HepG2 (cell line): Measurements from ENCODE around the gene TMEM125. TPM values are rescaled to one million over a fixed set of nuclear protein-coding genes. Genes with fewer than 3 reads are reported as not detected.

ENCODE experiments used
- ATAC-seq: fragments of 200-7000 bp; cut with Tn5 transposase; 3 replicates; pipeline ENCODE4 v1.9.1; 2020; ENCODE audit warnings: mild to moderate bottlenecking, moderate library complexity
- BruUV-seq: library from RNA; stranded (reverse); fragments of 400-500 nt; replicated peaks from 2 replicates; lab custom pipeline; 2021; lab: Mats Ljungman, UMichigan
- CTCF ChIA-PET: fragments of 300-600 bp; formaldehyde crosslinking; extraction: SDS; loops from one replicate; lab custom pipeline; 2021; ENCODE audit warnings: low total read pairs, inconsistent platforms, low intra/inter-chr PET ratio; lab: Yijun Ruan, JAX
- POLR2A ChIA-PET: fragments of 350-600 bp; sonication (Branson Sonifier 250); formaldehyde crosslinking; loops from one replicate; lab custom pipeline; 2020; ENCODE audit warnings: antibody characterized with exemption, inconsistent platforms; lab: Yijun Ruan, JAX
- DNase-seq: peaks from one replicate; pipeline ENCODE4 v3.0.0-alpha.2; 2015; ENCODE audit warnings: low spot score
- FAIRE-seq: peaks from 3 replicates; lab custom pipeline; 2011; peaks lifted over from hg19 to GRCh38; lab: Jason Lieb, UNC
- H2AFZ ChIP-seq: one replicate; pipeline ENCODE4 v1.6.1; 2011; ENCODE audit warnings: low read length, inconsistent platforms
- H3K27ac ChIP-seq: fragments of 300-600 bp; 3 replicates; pipeline ENCODE4 v1.8.0; 2011; ENCODE audit warnings: mixed run types, mild to moderate bottlenecking, mixed read lengths, low read length, inconsistent platforms; ENCODE audit not compliant: insufficient read depth; ENCODE audit errors: extremely low read length
- H3K27me3 ChIP-seq, 2 experiments: fragments of 200-600 bp in 1 of 2; 2 replicates in 1 of 2; 3 replicates in 1 of 2; pipeline versions ENCODE4 v1.6.0 to v1.8.0; 2011; ENCODE audit warnings: low read length in 2 of 2, mild to moderate bottlenecking in 2 of 2, moderate library complexity in 2 of 2, inconsistent platforms in 1 of 2; ENCODE audit not compliant: insufficient read depth in 2 of 2, control insufficient read depth in 1 of 2
- H3K36me3 ChIP-seq, 2 experiments: fragments of 200-600 bp in 1 of 2; replicated peaks in 1 of 2; 2 replicates in 1 of 2; 3 replicates in 1 of 2; pipeline versions ENCODE4 v1.5.1 to v1.8.0; 2011; ENCODE audit warnings: low read length in 2 of 2, inconsistent platforms in 1 of 2; ENCODE audit not compliant: insufficient read depth in 2 of 2, control insufficient read depth in 1 of 2
- H3K4me1 ChIP-seq: 2 replicates; pipeline ENCODE4 v1.5.1; 2012; ENCODE audit warnings: low read length, inconsistent platforms; ENCODE audit not compliant: insufficient read depth
- H3K4me2 ChIP-seq: 2 replicates; pipeline ENCODE4 v1.6.0; 2011; ENCODE audit warnings: low read depth, low read length, inconsistent platforms
- H3K4me3 ChIP-seq, 3 experiments: fragments of 200-600 bp in 1 of 3; sonication (generic), shearing (Covaris generic) in 1 of 3; replicated peaks in 1 of 3; 2 replicates each; pipeline ENCODE4 v1.5.1; 2011 to 2016; ENCODE audit warnings: low read length in 3 of 3, inconsistent platforms in 2 of 3, low read depth in 2 of 3, mild to moderate bottlenecking in 2 of 3, control low read depth in 1 of 3, mixed read lengths in 1 of 3; ENCODE audit not compliant: insufficient read depth in 1 of 3
- H3K79me2 ChIP-seq: one replicate; pipeline ENCODE4 v1.6.1; 2011; ENCODE audit warnings: low read length, inconsistent platforms; ENCODE audit not compliant: insufficient read depth
- H3K9ac ChIP-seq: 2 replicates; pipeline ENCODE4 v1.6.0; 2011; ENCODE audit warnings: mild to moderate bottlenecking, low read depth, low read length, inconsistent platforms; ENCODE audit not compliant: insufficient read depth
- H3K9me3 ChIP-seq: 2 replicates; pipeline ENCODE4 v1.5.1; 2012; ENCODE audit warnings: mild to moderate bottlenecking, low read length
- H4K20me1 ChIP-seq: 2 replicates; pipeline ENCODE4 v1.6.0; 2011; ENCODE audit warnings: inconsistent platforms, mild to moderate bottlenecking, low read length, moderate library complexity; ENCODE audit not compliant: insufficient read depth
- DNMT3B ChIP-seq: conservative IDR thresholded peaks from 2 replicates; pipeline ENCODE4 v1.6.1; 2016; ENCODE audit warnings: missing biosample characterization, control low read depth
- HMGA1 ChIP-seq: sonication (generic); formaldehyde crosslinking; conservative IDR thresholded peaks from 2 replicates; pipeline ENCODE4 v1.4.0; 2020; ENCODE audit warnings: missing genetic modification reagents
- MEIS2 ChIP-seq: sonication (generic); formaldehyde crosslinking; IDR thresholded peaks from 2 replicates; pipeline ENCODE4 v1.9.0; 2021; ENCODE audit warnings: mild to moderate bottlenecking, missing genetic modification reagents
- MXI1 ChIP-seq: IDR thresholded peaks from 3 replicates; pipeline ENCODE4 v1.6.1; 2012; ENCODE audit warnings: low read depth, low read length, inconsistent platforms, borderline replicate concordance
- NAIF1 ChIP-seq: sonication (generic); formaldehyde crosslinking; IDR thresholded peaks from 2 replicates; pipeline ENCODE4 v1.5.0; 2020; ENCODE audit warnings: mild to moderate bottlenecking, missing genetic modification reagents, borderline replicate concordance
- NONO ChIP-seq, 2 experiments: fragments of 450-650 bp in 1 of 2; sonication (generic) in 1 of 2; formaldehyde crosslinking in 1 of 2; IDR thresholded peaks in 1 of 2; conservative IDR thresholded peaks in 1 of 2; 2 replicates each; pipeline versions ENCODE4 v1.6.1 to v1.8.0; 2017 to 2022; ENCODE audit warnings: mild to moderate bottlenecking in 1 of 2, missing genetic modification reagents in 1 of 2, moderate library complexity in 1 of 2
- SSRP1 ChIP-seq: IDR thresholded peaks from 2 replicates; pipeline ENCODE4 v1.6.1; 2016; ENCODE audit warnings: control low read depth
- ZNF331 ChIP-seq: sonication (generic); formaldehyde crosslinking; IDR thresholded peaks from 2 replicates; pipeline ENCODE4 v1.4.0; 2020; ENCODE audit warnings: missing genetic modification reagents
- ZNF468 ChIP-seq: sonication (generic); formaldehyde crosslinking; IDR thresholded peaks from 2 replicates; pipeline ENCODE4 v1.8.0; 2022; ENCODE audit warnings: mild to moderate bottlenecking, moderate library complexity, missing genetic modification reagents
- ZNF496 ChIP-seq: sonication (generic); formaldehyde crosslinking; IDR thresholded peaks from 2 replicates; pipeline ENCODE4 v1.8.1; 2023; ENCODE audit warnings: mild to moderate bottlenecking, moderate library complexity, missing genetic modification reagents; ENCODE audit not compliant: insufficient replicate concordance
- ZNF501 ChIP-seq: sonication (generic); formaldehyde crosslinking; IDR thresholded peaks from 2 replicates; pipeline ENCODE4 v1.5.1; 2020; ENCODE audit warnings: mild to moderate bottlenecking, moderate library complexity, missing genetic modification reagents
- ZNF615 ChIP-seq: sonication (generic); formaldehyde crosslinking; IDR thresholded peaks from 2 replicates; pipeline ENCODE4 v1.5.0; 2020; ENCODE audit warnings: mild to moderate bottlenecking, missing genetic modification reagents, borderline replicate concordance
- ZSCAN21 ChIP-seq: sonication (generic); formaldehyde crosslinking; IDR thresholded peaks from 2 replicates; pipeline ENCODE4 v1.8.0; 2022; ENCODE audit warnings: mild to moderate bottlenecking, missing genetic modification reagents, moderate library complexity, borderline replicate concordance
- WGBS: methylation state at CpG from one replicate; pipeline ENCODE4 v1.1.6; 2017; ENCODE audit warnings: low lambda C conversion rate; 5-methylcytosine and 5-hydroxymethylcytosine counted together
- in situ Hi-C: cut with HindIII; loops from 2 replicates; pipeline ENCODE4 v1.10.0; 2017; ENCODE audit warnings: low pct_unique_long_range_greater_than_20kb; ENCODE audit not compliant: extremely low pct_ligation_motif_present
- intact Hi-C: fragments of 100-400 bp; cut with micrococcal nuclease; formaldehyde crosslinking; loops from one replicate; pipeline ENCODE4 v1.10.0; 2022; ENCODE audit not compliant: unreplicated experiment
- polyA plus RNA-seq, 8 experiments: library from polyadenylated mRNA; depleted of rRNA in 3 of 8; stranded (reverse) in 7 of 8; unstranded in 1 of 8; fragments of >200 nt; fragmentation: Illumina TruSeq in 4 of 8; extraction: Trizol in 4 of 8; gene quantifications; 2 replicates each; pipeline versions ENCODE4 v1.2.1 to v1.2.3, GENCODE V29; 2011 to 2016; ENCODE audit warnings: low read depth in 4 of 8, missing spikeins in 1 of 8, mixed read lengths in 1 of 8; ENCODE audit not compliant: insufficient read depth in 1 of 8
- total RNA-seq, 5 experiments: library from RNA; depleted of rRNA; stranded (reverse); fragments of >200 nt; fragmentation: Illumina TruSeq; extraction: Trizol; gene quantifications; 2 replicates each; pipeline ENCODE4 v1.2.3, GENCODE V29; 2016; ENCODE audit warnings: low read depth in 1 of 5
- TF ChIP-seq, protein P1 (sequence below): sonication (generic); formaldehyde crosslinking; IDR thresholded peaks from 2 replicates; pipeline ENCODE4 v1.8.1; 2023; ENCODE audit warnings: mild to moderate bottlenecking, missing genetic modification reagents
- TF ChIP-seq, protein P2 (sequence below): sonication (generic); formaldehyde crosslinking; IDR thresholded peaks from 2 replicates; pipeline ENCODE4 v1.5.0; 2020; ENCODE audit warnings: missing genetic modification reagents
- TF ChIP-seq, protein P3 (sequence below), 2 experiments: sonication (generic) in 1 of 2; formaldehyde crosslinking in 1 of 2; IDR thresholded peaks; 2 replicates each; pipeline versions ENCODE4 v1.6.1 to v1.9.0; 2014 to 2022; ENCODE audit warnings: antibody characterized with exemption in 1 of 2, borderline replicate concordance in 1 of 2, inconsistent platforms in 1 of 2, low read depth in 1 of 2, missing genetic modification reagents in 1 of 2

Gene TMEM125
- total and polyA plus RNA-seq, 2 of the 13 experiments (the other 11 are each of a cell fraction or from before 2014, with no cell fraction given) = 0.03 TPM; not detected in 1

DNA sequence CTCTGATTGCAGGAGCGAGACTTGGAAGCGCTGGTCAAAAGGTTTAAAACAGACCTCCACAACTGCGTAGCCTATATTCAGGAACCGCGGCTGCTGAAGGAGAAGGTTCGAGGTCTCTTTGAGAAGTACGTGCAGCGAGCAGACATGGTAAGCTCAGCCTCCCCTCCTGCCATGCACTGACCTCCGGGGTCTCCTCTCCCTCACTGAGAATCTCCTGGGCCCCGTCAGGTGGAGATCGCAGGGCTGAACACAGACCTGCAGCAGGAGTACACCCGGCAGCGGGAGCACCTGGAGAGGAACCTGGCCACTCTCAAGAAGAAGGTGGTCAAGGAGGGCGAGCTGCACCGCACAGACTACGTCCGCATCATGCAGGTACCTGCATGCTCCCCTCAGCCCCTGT is 35.5 kb upstream of the TMEM125 start:
- Histone ChIP-seq H3K4me3 (no peak overlapping the region), H3K9me3 (no peaks in the 10 kb centered on the region), H3K4me1 (peaks cover 6% of the 10 kb centered on the region; the same call in 1 of the 2 replicates), H3K36me3 (no peaks in the 10 kb centered on the region), H3K27me3 (peaks cover 1 to 46% of the 10 kb centered on the region in 2 experiments; a peak in 3 of 5 replicates), H2AFZ (no peak overlapping the region), H3K9ac (no peak overlapping the region), H3K27ac (no peak overlapping the region), H3K79me2 (no peaks in the 10 kb centered on the region), H3K4me2 (no peak overlapping the region), H4K20me1 (no peaks in the 10 kb centered on the region)
- intact Hi-C loops = no loop called here
- BruUV-seq = no TSS peak
- FAIRE-seq (no peak), DNase-seq (no peak), ATAC-seq (no peak)
- WGBS = 66% methylated on average over 12 of the region's 17 CpGs
- no peak for TF ChIP-seq MXI1
- no peak for TF ChIP-seq ZNF501 (CRISPR knock-in tag)
- TF ChIP-seq MEIS2 (CRISPR knock-in tag) = no peak
- TF ChIP-seq ZNF331 (CRISPR knock-in tag) = no peak
- no peak for TF ChIP-seq DNMT3B
- TF ChIP-seq ZSCAN21 (CRISPR knock-in tag) = no peak
- no peak for TF ChIP-seq NAIF1 (CRISPR knock-in tag)
- TF ChIP-seq, protein P1, sequence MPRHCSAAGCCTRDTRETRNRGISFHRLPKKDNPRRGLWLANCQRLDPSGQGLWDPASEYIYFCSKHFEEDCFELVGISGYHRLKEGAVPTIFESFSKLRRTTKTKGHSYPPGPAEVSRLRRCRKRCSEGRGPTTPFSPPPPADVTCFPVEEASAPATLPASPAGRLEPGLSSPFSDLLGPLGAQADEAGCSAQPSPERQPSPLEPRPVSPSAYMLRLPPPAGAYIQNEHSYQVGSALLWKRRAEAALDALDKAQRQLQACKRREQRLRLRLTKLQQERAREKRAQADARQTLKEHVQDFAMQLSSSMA (CRISPR knock-in tag) = no peak
- no peak for TF ChIP-seq NONO (IDR thresholded peaks at IDR 0.05)
- TF ChIP-seq NONO (CRISPR knock-in tag; conservative IDR thresholded peaks at IDR 0.05) = no peak
- TF ChIP-seq HMGA1 (CRISPR knock-in tag) = no peak
- TF ChIP-seq, protein P2, sequence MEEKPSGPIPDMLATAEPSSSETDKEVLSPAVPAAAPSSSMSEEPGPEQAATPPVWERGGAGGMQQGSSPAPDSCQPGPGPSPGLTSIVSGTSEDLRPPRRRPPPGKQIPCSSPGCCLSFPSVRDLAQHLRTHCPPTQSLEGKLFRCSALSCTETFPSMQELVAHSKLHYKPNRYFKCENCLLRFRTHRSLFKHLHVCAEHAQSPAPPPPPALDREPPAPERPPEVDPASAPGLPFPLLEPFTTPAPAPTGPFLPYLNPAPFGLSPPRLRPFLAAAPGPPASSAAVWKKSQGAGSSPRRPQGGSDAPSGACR (CRISPR knock-in tag) = no peak
- TF ChIP-seq SSRP1 (CRISPR knock-in tag) = no peak
- TF ChIP-seq ZNF496 = no peak
- TF ChIP-seq, protein P3, sequence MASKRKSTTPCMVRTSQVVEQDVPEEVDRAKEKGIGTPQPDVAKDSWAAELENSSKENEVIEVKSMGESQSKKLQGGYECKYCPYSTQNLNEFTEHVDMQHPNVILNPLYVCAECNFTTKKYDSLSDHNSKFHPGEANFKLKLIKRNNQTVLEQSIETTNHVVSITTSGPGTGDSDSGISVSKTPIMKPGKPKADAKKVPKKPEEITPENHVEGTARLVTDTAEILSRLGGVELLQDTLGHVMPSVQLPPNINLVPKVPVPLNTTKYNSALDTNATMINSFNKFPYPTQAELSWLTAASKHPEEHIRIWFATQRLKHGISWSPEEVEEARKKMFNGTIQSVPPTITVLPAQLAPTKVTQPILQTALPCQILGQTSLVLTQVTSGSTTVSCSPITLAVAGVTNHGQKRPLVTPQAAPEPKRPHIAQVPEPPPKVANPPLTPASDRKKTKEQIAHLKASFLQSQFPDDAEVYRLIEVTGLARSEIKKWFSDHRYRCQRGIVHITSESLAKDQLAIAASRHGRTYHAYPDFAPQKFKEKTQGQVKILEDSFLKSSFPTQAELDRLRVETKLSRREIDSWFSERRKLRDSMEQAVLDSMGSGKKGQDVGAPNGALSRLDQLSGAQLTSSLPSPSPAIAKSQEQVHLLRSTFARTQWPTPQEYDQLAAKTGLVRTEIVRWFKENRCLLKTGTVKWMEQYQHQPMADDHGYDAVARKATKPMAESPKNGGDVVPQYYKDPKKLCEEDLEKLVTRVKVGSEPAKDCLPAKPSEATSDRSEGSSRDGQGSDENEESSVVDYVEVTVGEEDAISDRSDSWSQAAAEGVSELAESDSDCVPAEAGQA (IDR thresholded peaks at IDR 0.05; ENCODE audit: low read depth) = no peak
- TF ChIP-seq, protein P3 (CRISPR knock-in tag; IDR thresholded peaks at IDR 0.05; ENCODE audit: borderline replicate concordance) = no peak
- no peak for TF ChIP-seq ZNF468 (CRISPR knock-in tag)
- TF ChIP-seq ZNF615 (CRISPR knock-in tag) = no peak
- in situ Hi-C loops = no loop called here
- ChIA-PET CTCF (no interaction called here), POLR2A (interaction anchor here (0.6 kb wide), 1 partner anchor 160 kb away, joined by 3 read pairs; no protein-coding TSS in a partner anchor)
